K562 (cell line): ENCODE data around the gene NR5A1. TPM values are rescaled to one million over a fixed set of nuclear protein-coding genes. Genes with fewer than 3 reads are reported as not detected.

Experiments
- CBFB ChIP-seq: sonication (generic); formaldehyde crosslinking; IDR thresholded peaks from 2 replicates; pipeline ENCODE4 v1.4.0; 2020; ENCODE audit warnings: mild to moderate bottlenecking, missing genetic modification reagents
- DDX20 ChIP-seq: fragments of 450-650 bp; IDR thresholded peaks from 2 replicates; pipeline ENCODE4 v1.6.1; 2016; ENCODE audit warnings: missing genetic modification characterization, low read depth, mild to moderate bottlenecking, missing compliant biosample characterization, moderate library complexity
- ESRRA ChIP-seq: fragments of 450-650 bp; IDR thresholded peaks from 2 replicates; pipeline ENCODE4 v1.6.1; 2014; ENCODE audit warnings: low read depth, mild to moderate bottlenecking, moderate library complexity, borderline replicate concordance
- HMGN3 ChIP-seq: IDR thresholded peaks from 2 replicates; pipeline ENCODE4 v1.6.1; 2011; ENCODE audit warnings: borderline replicate concordance, low read depth, mild to moderate bottlenecking, mixed read lengths, low read length; ENCODE audit not compliant: insufficient read length; ENCODE audit errors: extremely low read depth
- SREBF1 ChIP-seq: fragments of 150-350 bp; IDR thresholded peaks from 2 replicates; pipeline ENCODE4 v1.6.1; 2014; ENCODE audit warnings: antibody characterized with exemption, low read depth, low read length, borderline replicate concordance
- TEAD4 ChIP-seq, 2 experiments: sonication (generic) in 1 of 2; formaldehyde crosslinking in 1 of 2; IDR thresholded peaks; 2 replicates each; pipeline versions ENCODE4 v1.6.1 to v1.8.0; 2012 to 2022; ENCODE audit warnings: borderline replicate concordance in 1 of 2, inconsistent platforms in 1 of 2, low read length in 1 of 2, mild to moderate bottlenecking in 1 of 2, missing genetic modification reagents in 1 of 2
- ZFP36 ChIP-seq: fragments of 150-350 bp; IDR thresholded peaks from 2 replicates; pipeline ENCODE4 v1.6.1; 2018; ENCODE audit warnings: low read length, low read depth; ENCODE audit not compliant: partially characterized antibody
- polyA plus RNA-seq, 8 experiments: library from polyadenylated mRNA; depleted of rRNA in 4 of 8; stranded (reverse) in 5 of 8; unstranded in 3 of 8; fragments of >200 nt; fragmentation: Nextera tagmentation in 2 of 8; fragmentation: Illumina TruSeq in 1 of 8; extraction: Ambion mirVana in 2 of 8; extraction: Trizol in 1 of 8; gene quantifications; 2 replicates each; pipeline versions ENCODE4 v1.2.1 to v1.2.3, GENCODE V29; 2011 to 2014; ENCODE audit warnings: inconsistent platforms in 1 of 8, missing spikeins in 1 of 8
- total RNA-seq, 7 experiments: library from RNA; depleted of rRNA in 6 of 7; stranded (reverse); fragments of >200 nt in 6 of 7; fragmentation: Illumina TruSeq in 2 of 7; extraction: Trizol in 2 of 7; gene quantifications; 2 replicates each; pipeline versions ENCODE4 v1.2.1 to v1.2.3, GENCODE V29; 2011 to 2021; ENCODE audit warnings: low replicate concordance in 1 of 7
- TF ChIP-seq, protein P1 (sequence below), 2 experiments: fragments of 450-650 bp; formaldehyde crosslinking in 1 of 2; IDR thresholded peaks; 2 replicates each; pipeline versions ENCODE4 v1.4.0 to v1.6.1; 2014 to 2020; ENCODE audit warnings: mild to moderate bottlenecking in 2 of 2, borderline replicate concordance in 1 of 2, low read depth in 1 of 2
- TF ChIP-seq, protein P2 (sequence below), 2 experiments: fragments of 450-650 bp; IDR thresholded peaks; 2 replicates each; pipeline ENCODE4 v1.6.1; 2016
- TF ChIP-seq, protein P3 (sequence below), 2 experiments: IDR thresholded peaks in 1 of 2; conservative IDR thresholded peaks in 1 of 2; 2 replicates each; pipeline ENCODE4 v1.6.1; 2016; ENCODE audit warnings: low read depth in 2 of 2, mild to moderate bottlenecking in 1 of 2, missing compliant biosample characterization in 1 of 2, missing genetic modification characterization in 1 of 2, moderate library complexity in 1 of 2

Gene NR5A1
- total and polyA plus RNA-seq, 9 of the 15 experiments (the other 6 are each of a cell fraction or from before 2014, with no cell fraction given): 0.11 to 0.32 (median 0.20) TPM; not detected in 6

DNA sequence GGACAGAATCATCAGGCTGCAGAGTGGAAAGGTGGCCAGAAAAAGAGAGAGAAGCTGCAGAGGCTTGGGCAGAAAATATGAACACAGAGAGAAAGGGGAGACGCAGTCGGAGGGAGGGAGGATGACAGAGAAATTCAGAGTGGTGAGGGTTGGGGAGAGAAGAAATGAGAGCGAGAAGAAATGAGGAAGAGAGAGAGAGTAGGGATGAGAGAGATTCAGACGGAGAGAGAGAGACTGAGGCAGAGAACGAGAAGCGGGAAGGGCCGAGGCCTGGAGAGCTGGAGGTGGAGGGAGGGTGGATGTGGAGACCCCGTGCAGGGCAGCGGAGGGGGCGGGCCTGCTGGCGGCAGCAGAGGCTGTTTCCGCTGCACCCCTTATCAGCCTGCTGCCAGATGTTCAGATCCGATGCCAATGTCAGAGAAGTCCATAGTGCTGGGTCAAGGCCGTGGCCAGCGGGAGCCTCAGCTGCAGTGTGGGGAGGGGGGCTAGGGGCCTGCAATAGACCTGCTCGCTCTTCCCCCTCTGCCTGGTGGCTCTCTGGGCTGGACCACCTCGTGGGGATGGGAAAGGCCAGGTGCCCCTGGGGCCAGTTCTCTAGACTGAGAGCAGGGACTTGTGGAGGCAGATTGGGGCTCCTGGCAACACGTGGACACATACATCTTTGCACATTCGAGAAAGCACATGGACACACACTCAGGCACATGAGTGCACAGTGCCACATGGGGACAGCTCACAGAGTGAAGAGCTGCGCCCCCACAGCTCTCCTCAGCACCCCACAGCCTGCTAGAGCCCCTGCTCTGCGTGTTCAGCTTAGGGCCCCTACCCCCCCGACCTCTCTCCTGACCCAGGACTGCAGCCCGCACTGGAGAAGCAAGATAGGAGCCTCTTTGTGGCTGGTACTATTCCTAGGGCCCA is 4.9 kb upstream of the NR5A1 start (continued):
- TF ChIP-seq, protein P1, sequence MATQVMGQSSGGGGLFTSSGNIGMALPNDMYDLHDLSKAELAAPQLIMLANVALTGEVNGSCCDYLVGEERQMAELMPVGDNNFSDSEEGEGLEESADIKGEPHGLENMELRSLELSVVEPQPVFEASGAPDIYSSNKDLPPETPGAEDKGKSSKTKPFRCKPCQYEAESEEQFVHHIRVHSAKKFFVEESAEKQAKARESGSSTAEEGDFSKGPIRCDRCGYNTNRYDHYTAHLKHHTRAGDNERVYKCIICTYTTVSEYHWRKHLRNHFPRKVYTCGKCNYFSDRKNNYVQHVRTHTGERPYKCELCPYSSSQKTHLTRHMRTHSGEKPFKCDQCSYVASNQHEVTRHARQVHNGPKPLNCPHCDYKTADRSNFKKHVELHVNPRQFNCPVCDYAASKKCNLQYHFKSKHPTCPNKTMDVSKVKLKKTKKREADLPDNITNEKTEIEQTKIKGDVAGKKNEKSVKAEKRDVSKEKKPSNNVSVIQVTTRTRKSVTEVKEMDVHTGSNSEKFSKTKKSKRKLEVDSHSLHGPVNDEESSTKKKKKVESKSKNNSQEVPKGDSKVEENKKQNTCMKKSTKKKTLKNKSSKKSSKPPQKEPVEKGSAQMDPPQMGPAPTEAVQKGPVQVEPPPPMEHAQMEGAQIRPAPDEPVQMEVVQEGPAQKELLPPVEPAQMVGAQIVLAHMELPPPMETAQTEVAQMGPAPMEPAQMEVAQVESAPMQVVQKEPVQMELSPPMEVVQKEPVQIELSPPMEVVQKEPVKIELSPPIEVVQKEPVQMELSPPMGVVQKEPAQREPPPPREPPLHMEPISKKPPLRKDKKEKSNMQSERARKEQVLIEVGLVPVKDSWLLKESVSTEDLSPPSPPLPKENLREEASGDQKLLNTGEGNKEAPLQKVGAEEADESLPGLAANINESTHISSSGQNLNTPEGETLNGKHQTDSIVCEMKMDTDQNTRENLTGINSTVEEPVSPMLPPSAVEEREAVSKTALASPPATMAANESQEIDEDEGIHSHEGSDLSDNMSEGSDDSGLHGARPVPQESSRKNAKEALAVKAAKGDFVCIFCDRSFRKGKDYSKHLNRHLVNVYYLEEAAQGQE (IDR thresholded peaks at IDR 0.05; ENCODE audit: borderline replicate concordance): no peak
- TF ChIP-seq, protein P1 (CRISPR knock-in tag; IDR thresholded peaks at IDR 0.05; ENCODE audit: low read depth): no peak
- TF ChIP-seq HMGN3 (no peak), ESRRA (no peak), ZFP36 (no peak), TEAD4 (IDR thresholded peaks at IDR 0.05; ENCODE audit: low read length) (0 out of 2 replicates have a peak, but pooled peaks have one; percentile 25), TEAD4 (CRISPR knock-in tag; IDR thresholded peaks at IDR 0.05; ENCODE audit: borderline replicate concordance) (no peak), CBFB (CRISPR knock-in tag) (no peak), SREBF1 (no peak), DDX20 (tag) (no peak)
- TF ChIP-seq, protein P2, sequence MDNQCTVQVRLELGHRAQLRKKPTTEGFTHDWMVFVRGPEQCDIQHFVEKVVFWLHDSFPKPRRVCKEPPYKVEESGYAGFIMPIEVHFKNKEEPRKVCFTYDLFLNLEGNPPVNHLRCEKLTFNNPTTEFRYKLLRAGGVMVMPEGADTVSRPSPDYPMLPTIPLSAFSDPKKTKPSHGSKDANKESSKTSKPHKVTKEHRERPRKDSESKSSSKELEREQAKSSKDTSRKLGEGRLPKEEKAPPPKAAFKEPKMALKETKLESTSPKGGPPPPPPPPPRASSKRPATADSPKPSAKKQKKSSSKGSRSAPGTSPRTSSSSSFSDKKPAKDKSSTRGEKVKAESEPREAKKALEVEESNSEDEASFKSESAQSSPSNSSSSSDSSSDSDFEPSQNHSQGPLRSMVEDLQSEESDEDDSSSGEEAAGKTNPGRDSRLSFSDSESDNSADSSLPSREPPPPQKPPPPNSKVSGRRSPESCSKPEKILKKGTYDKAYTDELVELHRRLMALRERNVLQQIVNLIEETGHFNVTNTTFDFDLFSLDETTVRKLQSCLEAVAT (IDR thresholded peaks at IDR 0.05): peak in 1 of 2 experiments; percentile 59; a peak in 1 of 4 replicates
- TF ChIP-seq, protein P3, sequence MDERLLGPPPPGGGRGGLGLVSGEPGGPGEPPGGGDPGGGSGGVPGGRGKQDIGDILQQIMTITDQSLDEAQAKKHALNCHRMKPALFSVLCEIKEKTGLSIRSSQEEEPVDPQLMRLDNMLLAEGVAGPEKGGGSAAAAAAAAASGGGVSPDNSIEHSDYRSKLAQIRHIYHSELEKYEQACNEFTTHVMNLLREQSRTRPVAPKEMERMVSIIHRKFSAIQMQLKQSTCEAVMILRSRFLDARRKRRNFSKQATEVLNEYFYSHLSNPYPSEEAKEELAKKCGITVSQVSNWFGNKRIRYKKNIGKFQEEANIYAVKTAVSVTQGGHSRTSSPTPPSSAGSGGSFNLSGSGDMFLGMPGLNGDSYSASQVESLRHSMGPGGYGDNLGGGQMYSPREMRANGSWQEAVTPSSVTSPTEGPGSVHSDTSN (CRISPR knock-in tag; IDR thresholded peaks at IDR 0.05; ENCODE audit: low read depth): no peak
- TF ChIP-seq, protein P3 (tag; conservative IDR thresholded peaks at IDR 0.05; ENCODE audit: low read depth): no peak
